ENCODE results near the gene OPTC. TPM values are rescaled to one million over a fixed set of nuclear protein-coding genes. Genes with fewer than 3 reads are reported as not detected.

The OPTC gene
- total and polyA plus RNA-seq, 9 donors: 0.08 TPM; not detected in 8

GRCh38 chr1:203555511-203556046 lies 61.6 kb downstream of the OPTC start:
- Histone ChIP-seq H3K4me3 (no peak overlapping the region), H3K9me3 (no peaks in the 10 kb centered on the region), H3K27me3 (no peaks in the 10 kb centered on the region), H3K4me1 (ENCODE audit: insufficient read depth) (peaks cover 21% of the 10 kb centered on the region), H3K27ac (peak overlapping the region; percentile 78 to 82), H3K36me3 (no peaks in the 10 kb centered on the region)
- WGBS, 3 donors: 53 to 67% (median 56%) methylated on average over 7 of the region's 7 CpGs
- peak in 2 of 5 donors; percentile 26 to 34 for DNase-seq
- no peak for TF ChIP-seq CTCF (IDR thresholded peaks at IDR 0.05)
- no peak for TF ChIP-seq POLR2A (IDR thresholded peaks at IDR 0.05)
- no peak for TF ChIP-seq EP300 (IDR thresholded peaks at IDR 0.05)
- intact Hi-C loops (cut with DNase I): no loop called here

- H3K4me3 ChIP-seq: no peak overlapping the region
These were observed 62.3 kb downstream of the OPTC start for GRCh38 chr1:203556047-203556851.

GRCh38 chr1:203557390-203557789 lies 63.4 kb downstream of the OPTC start:
- TF ChIP-seq EP300 (IDR thresholded peaks at IDR 0.05) (no peak), POLR2A (IDR thresholded peaks at IDR 0.05) (no peak), CTCF (IDR thresholded peaks at IDR 0.05) (no peak)
- WGBS, 3 donors: 43 to 69% (median 59%) methylated on average over 7 of the region's 7 CpGs
- no peaks in the 10 kb centered on the region for H3K27me3 ChIP-seq
- no peak overlapping the region for H3K4me3 ChIP-seq
- peak in 4 of 5 donors; percentile 39 to 54 (median 46) for DNase-seq
- peaks cover 21% of the 10 kb centered on the region for H3K4me1 ChIP-seq (ENCODE audit: insufficient read depth)
- H3K36me3 ChIP-seq: no peaks in the 10 kb centered on the region
- H3K27ac ChIP-seq: peak overlapping the region; percentile 55 to 82
- intact Hi-C loops (cut with DNase I): no loop called here
- no peaks in the 10 kb centered on the region for H3K9me3 ChIP-seq

More at GRCh38 chr1:203556047-203556851, 62.3 kb downstream of the OPTC start:
- WGBS, 3 donors: 15 to 24% (median 16%) methylated on average over 16 of the region's 16 CpGs
- peaks cover 21% of the 10 kb centered on the region for H3K4me1 ChIP-seq (ENCODE audit: insufficient read depth)
- intact Hi-C loops (cut with DNase I): no loop called here
- H3K36me3 ChIP-seq: no peaks in the 10 kb centered on the region
- DNase-seq: peak; percentile 48 to 72 (median 57)
- no peak for TF ChIP-seq CTCF (IDR thresholded peaks at IDR 0.05)
- TF ChIP-seq EP300 (IDR thresholded peaks at IDR 0.05): peak; percentile 28
- no peak for TF ChIP-seq POLR2A (IDR thresholded peaks at IDR 0.05)
- H3K27ac ChIP-seq: peak overlapping the region; percentile 78 to 82
- no peaks in the 10 kb centered on the region for H3K27me3 ChIP-seq
- H3K9me3 ChIP-seq: no peaks in the 10 kb centered on the region

GRCh38 chr1:203558064-203558760 lies 64.3 kb downstream of the OPTC start:
- no peaks in the 10 kb centered on the region for H3K9me3 ChIP-seq
- peak overlapping the region; percentile 4 to 55 for H3K27ac ChIP-seq
- no peaks in the 10 kb centered on the region for H3K36me3 ChIP-seq
- no peak overlapping the region for H3K4me3 ChIP-seq
- no peaks in the 10 kb centered on the region for H3K27me3 ChIP-seq
- TF ChIP-seq CTCF (IDR thresholded peaks at IDR 0.05) (no peak), EP300 (IDR thresholded peaks at IDR 0.05) (peak; percentile 81)
- H3K4me1 ChIP-seq (ENCODE audit: insufficient read depth): peaks cover 21% of the 10 kb centered on the region
- peak; percentile 30 to 67 (median 38) for DNase-seq
- 24 to 50% (median 31%) methylated on average over 5 of the region's 5 CpGs for WGBS, 3 donors
- intact Hi-C loops (cut with DNase I): no loop called here

Other genes with a start within 250 kb of the OPTC start
- gene BTG2, start 188.6 kb upstream of the OPTC start, total RNA-seq: 100 to 1,000 TPM; 124 to 395 (median 220) TPM
- gene BTG2, start 188.6 kb upstream of the OPTC start, polyA plus RNA-seq: 100 to 1,000 TPM; 113 to 167 TPM
- gene FMOD, start 143.0 kb upstream of the OPTC start, total RNA-seq: 100 to 1,000 TPM; 110 to 158 (median 137) TPM
- 100 to 1,000 TPM; 116 to 175 TPM for gene FMOD, start 143.0 kb upstream of the OPTC start, polyA plus RNA-seq
- 100 to 1,000 TPM in 3 of 7 donors, 10 to 100 TPM in 4; 40.9 to 185 (median 74.8) TPM for gene PRELP, start 18.3 kb upstream of the OPTC start, total RNA-seq
- gene PRELP, start 18.3 kb upstream of the OPTC start, polyA plus RNA-seq: 100 to 1,000 TPM in 1 of 2 donors, 10 to 100 TPM in 1; 97.8 to 163 TPM
- 100 to 1,000 TPM in 3 of 7 donors, 10 to 100 TPM in 4; 49.4 to 121 (median 98.8) TPM for gene ATP2B4, start 132.7 kb downstream of the OPTC start, total RNA-seq
- 100 to 1,000 TPM in 1 of 2 donors, 10 to 100 TPM in 1; 46.2 to 482 TPM for gene ATP2B4, start 132.7 kb downstream of the OPTC start, polyA plus RNA-seq

All from ovary (tissue), 9 donors.